Germinal center (tissue), 1 donor: ENCODE data around the gene FLNC.

ENCODE experiments used
- DNase-seq: peaks from one replicate; pipeline ENCODE4 v3.0.0; 2012; ENCODE audit warnings: mixed read lengths, low spot score

The FLNC gene

DNA sequence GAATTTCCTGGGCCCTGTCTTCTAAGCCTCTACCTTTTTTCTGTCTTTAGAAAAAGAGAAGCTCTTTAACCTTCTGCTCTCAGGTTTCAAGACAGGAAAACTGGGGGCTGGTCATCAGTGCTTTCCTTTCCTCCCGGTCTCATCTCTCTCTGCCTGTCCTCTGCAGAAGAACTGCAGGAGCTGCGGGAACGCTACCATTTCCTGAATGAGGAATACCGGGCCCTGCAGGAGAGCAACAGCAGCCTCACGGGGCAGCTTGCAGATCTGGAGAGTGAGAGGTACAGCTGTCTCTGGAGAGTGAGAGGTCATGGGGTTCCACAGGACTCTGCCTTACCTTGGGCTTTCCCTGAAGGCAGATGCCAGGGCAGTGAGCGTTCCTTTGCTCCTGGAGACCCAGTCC, 25.7 kb upstream of the FLNC start:
- DNase-seq, result no peak

DNA sequence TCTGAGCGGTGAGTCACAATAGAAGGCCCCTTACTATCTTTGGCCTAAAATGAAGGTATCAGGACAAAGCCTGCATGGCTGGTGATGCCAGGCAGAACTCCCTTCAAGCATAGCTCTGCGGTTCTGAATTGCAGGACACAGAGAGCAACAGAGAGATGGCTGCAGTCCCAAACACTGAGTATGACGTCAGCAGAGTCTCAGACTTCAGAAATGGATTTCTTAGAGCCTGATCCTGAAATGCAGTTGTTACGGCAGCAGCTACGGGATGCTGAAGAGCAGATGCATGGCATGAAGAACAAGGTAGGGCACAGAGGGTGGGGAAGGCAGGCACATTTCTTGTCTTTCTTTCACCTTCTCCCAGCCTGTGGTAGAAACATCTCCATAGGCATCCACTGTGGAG, 25.0 kb upstream of the FLNC start:
- no peak for DNase-seq

DNA sequence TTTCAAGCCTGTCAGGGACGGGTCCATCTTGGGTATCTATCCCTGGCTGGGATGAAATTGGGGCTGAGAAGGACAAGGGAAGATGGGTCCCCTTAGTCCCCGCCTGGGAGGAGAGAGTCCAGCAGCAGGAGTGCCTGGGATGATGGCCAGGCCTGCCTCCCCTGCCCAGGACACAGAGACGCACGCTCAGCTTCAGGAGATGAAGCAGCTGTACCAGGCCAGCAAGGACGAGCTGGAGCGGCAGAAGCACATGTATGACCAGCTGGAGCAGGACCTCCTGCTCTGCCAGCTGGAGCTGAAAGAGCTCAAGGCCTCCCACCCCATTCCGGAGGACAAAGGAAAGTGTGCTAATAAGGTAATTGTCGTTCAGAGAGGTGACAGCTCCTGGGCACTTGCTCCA, 23.0 kb upstream of the FLNC start:
- DNase-seq, result no peak

- no peak for DNase-seq
Observed at GRCh38 chr7:128809363-128809762, 20.8 kb upstream of the FLNC start.

GRCh38 chr7:128810473-128810872, 19.7 kb upstream of the FLNC start:
- DNase-seq, result no peak

- no peak for DNase-seq
Observed at GRCh38 chr7:128810997-128811396, 19.2 kb upstream of the FLNC start.

GRCh38 chr7:128811631-128812430, 18.4 kb upstream of the FLNC start:
- no peak for DNase-seq

- DNase-seq, result no peak
Observed at GRCh38 chr7:128812514-128813168, 17.6 kb upstream of the FLNC start.

DNA sequence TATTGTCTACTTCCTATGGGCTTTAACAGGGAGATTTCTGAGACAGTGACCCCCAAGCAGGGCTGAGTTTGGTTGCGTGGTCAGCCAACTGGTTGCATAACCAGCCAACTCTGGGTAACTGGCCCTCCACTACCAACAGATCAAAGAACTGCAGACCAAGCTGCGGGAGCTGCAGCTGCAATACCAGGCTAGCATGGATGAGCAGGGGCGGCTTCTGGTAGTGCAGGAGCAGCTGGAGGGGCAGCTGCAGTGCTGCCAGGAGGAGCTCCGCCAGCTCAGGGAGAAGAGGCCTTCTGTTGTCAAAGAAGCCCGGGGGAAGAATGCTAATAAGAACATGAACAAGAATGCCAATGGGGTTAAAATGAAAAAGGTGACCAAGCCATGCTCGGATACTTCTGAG, 15.7 kb upstream of the FLNC start:
- no peak for DNase-seq

DNA sequence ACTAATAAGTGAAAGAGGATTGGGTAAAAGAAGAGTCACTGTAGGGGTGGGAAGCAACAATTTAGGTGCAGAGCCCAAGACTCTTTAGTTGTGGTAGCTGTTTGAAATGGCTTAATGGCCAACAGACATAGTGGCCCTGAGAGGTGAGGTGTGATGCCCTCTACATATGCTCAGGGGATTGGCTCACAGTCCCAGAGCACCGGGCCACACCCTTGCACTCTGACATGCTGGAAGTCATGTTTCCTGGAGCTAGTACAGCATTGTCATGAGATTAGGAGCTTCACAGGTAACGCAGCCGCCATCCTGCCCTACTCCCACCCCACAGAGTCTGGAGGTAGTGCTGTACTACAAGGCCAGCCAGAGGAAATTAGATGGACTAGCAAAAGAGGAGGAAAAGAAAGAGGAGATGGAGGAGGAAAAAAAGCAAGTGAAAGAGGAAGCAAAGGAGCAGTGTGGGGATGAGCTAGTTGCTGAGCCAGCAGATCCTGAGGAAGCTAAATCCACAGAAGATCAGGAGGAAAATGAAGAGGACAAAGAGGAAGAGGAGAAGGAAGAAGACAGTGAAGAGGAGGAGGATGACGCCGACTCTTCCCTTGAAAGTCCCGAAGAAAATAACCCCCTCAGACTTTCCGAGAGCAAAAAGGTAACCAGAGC, 14.8 kb upstream of the FLNC start:
- no peak for DNase-seq

DNA sequence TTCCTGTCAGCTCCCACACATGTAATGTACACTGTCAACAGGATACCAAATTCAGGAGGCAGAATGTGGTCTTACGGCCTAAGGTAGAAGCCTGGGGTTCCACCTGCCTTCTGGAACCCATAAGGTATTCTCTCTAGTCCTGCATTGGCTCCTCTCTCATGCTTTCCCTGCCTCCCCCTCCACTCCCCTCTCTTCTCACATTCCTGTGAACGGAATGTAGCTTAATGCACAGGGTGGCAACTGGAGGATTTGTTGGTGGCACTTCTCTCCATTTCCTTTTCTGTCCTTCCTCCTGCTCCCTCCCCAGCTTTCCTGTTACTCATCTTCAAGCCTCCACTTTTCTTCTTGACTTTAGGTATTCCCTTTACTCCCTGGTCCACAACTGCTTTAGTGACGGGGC, 11.5 kb upstream of the FLNC start:
- no peak for DNase-seq

- no peak for DNase-seq
Observed at GRCh38 chr7:128821724-128822123, 8.5 kb upstream of the FLNC start.

DNA sequence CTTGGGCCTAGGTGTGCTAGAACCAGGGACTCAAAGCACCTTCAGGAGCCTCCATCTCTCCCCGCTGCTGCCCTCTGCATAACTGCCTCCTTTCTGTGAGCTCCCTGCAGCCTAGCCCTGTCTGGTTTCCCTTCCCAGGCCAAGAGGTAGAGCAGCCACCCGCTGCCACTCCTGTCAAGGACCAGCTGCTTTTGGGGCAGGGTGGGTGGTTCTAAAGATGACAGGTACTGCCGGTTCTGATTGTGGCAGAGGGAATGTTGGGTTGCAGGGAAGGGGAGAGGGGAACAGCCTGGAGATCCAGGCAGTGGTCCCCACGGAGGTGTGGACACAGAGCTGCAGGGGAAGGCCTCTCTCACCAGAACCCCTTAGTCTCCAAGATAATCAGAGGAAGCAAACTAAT, 3.7 kb upstream of the FLNC start:
- no peak for DNase-seq

- DNase-seq, result no peak
Observed at GRCh38 chr7:128826916-128827247, 3.3 kb upstream of the FLNC start.

GRCh38 chr7:128827248-128827958, 2.8 kb upstream of the FLNC start:
- no peak for DNase-seq

DNA sequence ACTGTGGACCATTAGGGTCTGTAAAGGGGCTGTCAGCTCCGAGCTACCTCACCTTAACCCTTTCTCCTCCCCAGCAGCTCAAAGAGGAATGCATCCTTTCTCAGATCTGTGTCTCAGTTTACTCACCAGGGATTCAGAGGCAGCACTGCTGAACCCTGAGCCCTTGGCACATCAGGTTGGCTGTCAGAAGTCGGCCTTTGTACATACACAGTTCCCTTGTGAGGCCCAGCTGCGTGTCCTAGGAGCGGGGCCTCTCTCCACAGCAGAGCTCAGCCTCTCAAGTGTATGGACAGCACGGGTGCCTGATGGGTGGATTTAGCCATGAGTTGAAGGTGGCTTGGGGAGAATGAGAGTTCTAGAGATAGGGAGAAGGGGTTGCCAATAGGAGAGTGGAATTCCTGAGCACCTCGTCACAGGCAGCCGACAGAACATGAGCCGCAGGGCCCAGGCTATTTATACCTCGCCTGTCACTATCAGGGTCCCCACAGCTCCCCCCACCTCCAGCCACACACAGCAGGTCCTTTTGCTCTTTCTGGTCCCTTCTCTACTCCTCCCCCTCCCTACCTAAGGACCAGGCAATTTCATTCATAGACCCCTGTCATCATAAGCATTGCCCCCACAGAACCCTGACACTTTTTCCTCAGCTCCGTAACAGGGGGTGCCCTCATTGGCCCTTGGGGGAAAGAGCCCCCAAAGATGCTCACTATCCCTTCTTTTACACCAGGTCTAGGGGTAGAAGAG, 2.1 kb upstream of the FLNC start:
- no peak for DNase-seq

- DNase-seq, result no peak
Observed at GRCh38 chr7:128829391-128830166, 627 bp upstream of the FLNC start.

- no peak for DNase-seq
Observed at GRCh38 chr7:128831178-128831993, 1.2 kb downstream of the FLNC start.

DNA sequence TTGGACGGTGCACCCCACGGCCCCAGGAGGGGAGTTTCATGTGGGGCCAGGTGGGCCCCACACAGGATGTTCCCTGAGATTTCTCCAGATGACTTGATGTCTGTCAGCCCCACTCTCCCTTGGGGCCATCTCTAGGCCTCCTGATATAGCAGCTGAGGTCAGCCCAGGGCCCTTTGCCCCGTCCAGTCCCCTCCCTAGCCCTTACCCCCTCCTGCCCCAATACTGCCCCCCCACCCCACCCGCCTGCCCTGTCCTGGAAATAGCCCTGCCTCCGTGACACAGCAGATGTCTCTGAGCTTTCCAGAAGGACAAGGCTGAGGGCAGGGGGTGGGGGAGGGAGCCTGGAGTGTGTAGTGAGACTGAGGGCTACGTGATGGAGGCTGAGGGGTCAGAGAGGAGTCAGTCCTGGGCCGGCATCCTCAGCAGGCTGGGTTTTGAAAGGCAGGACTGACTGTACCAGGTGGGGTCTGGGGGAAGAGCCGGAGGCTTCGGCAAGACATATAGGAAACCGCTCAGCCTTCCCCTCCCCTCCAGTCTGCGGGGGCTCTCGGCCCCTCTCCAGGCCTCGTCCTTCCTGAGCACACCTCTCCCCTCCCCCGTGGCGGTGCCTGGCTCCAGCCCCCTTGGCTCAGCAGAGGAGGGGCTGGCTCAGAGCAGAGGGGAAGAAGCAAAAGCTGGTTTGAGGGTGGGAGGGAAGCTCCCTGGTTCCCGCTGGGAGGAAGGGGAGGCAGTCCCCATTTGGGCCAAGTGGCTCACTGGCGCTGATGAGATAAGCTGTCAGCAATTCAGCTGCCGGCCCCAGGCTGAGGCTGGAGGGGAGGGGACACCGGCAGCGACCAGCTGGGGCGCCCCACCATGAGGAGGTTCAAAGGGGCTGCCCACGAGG, 2.0 kb downstream of the FLNC start:
- no peak for DNase-seq

- no peak for DNase-seq
Observed at GRCh38 chr7:128832880-128833147, 2.6 kb downstream of the FLNC start.
